KG1 (cell line): Measurements from ENCODE around the gene TAB2.
"Not testable (repeated sequence)": the region's sequence is repeated elsewhere in the genome, so short reads cannot be mapped to it uniquely, and the experiment has no call there.

Experiments
- DNase-seq: peaks from one replicate; lab custom pipeline; 2025; lab: John Stamatoyannopoulos, UW

TAB2 gene

DNA sequence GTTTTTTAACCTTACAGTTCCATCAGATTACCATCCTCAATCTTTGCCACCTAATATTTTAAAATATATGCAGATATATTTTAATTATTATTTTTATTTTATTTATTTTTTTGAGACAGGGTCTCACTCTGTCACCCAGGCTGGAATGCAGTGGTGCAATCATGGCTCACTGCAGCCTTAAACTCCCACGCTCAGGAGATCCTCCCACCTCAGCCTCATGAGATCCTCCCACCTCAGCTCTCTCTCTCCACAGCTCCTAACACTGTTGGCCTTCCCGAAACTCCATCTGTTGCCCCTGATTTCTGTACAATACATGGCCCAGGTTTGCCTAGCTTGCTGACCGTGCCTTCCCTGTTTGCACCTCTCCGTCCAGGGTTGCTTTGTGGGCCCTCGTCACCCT lies 4.4 kb upstream of the TAB2 start:
- no peak for DNase-seq

DNA sequence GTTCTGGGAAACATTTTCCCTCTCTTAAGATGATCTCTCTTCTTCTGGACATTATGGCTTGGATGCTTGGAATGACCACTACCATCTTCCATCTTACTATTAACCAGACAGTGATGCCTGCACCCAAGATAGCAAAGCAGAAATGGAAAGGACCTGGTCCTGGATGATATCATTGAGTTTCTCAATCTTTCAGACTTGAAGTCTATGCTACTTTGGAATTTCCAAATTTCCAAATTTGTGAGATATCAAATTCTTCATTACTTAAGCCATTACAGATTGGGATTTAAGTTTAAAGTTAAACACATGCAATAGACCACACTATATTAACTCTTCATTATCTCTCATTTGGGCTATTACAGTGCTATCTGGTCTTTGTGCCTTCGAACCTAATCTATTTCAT lies 3.7 kb upstream of the TAB2 start:
- no peak for DNase-seq

DNA sequence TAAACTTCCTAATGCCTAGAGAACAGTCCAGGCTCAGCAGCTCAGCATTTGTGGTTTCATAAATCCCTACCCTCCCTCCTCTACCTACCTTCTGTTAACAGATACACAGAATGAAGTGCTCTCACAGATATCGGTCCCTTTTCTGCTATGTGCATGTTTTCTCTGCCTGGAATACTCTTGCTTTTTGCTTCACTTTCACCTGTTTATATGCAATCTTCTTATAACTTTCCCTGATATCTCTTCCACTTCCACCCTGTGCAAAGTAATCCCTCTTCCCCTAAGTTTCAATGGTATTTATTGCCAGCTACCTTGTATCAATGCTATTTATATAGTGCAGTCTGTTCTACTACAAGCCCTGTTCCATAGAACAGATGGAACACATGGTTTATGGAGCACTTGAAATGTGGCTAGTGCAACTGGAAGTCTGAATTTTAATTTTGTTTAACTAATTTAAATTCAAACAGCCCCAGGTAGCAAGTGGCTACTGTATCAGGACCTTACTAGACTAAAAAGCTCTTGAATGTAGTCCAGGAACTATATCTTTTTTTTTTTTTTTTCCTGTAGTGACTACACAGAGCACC lies 3.1 kb upstream of the TAB2 start:
- no peak for DNase-seq

DNA sequence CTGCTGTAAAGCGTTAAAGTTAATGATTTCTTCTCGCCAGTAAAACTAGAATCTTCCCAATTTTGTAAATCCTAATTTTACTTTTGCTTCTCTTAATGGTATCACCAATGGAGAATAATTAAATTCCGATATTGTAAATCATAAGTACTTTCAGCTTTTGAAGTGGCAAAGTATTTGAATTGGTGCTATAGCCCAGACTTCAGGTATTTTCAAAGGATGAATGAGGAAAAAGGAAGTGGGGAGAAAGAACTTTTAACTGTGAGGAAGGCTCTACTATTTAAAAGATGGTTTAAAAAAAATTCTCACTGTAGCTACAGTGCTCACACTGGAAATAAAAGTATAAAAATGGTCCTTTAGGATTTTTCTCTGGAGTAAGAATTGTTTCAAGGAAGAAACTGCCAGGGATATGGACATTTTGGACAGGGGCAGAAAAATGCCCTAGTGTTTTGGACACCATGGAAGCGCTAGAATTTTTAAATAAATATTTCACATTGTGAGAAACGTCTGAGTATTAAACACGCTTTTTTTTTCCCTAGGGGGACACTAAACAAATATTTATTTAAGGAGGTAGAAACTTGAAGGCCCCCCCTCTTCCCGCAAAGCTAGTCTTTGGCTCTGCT lies 1.3 kb upstream of the TAB2 start:
- no peak for DNase-seq

DNA sequence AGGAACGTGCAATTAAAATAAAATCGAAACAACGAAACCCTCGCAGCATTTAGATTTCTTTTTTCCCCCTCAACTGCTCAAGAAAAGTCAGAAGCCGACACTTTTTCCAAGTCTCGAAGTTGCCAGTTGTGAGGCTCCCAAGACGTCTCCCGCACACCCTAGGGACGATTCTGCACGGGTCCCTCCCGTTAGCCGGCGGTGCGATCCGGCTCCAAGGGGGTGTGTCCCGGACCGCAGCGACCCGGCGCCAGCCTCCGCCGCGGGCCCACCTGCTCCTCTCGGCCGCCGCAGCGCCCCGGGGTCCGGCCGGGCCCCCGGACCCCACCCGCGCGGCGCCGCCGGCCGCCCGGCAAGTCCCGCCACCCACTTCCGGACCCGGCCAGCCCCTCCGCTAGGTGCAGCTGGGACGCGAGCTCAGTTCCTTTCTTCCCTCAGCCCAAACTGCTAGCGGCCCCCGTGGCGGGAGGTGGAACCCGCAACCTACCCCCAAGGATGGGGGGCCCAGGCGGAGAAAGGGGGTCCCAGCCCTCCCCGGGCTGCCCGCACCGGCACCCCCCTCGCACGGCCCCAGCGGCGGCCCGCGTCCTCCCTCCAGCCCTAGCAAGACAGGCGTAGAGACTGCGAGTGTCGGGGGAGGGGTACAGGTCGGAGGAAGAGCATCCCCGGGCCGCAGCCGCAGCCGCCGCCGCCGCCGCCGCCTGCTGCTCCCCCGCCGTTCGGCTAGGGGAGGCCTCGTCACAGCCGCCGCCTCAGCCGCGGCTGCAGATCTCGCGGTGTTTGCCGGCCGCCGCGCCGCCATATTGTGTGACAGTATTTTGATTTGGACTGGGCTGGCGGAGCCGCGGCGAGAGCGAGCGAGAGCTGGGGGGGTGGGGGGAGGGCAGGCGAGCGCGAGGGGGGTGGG lies 520 bp upstream of the TAB2 start:
- peak; percentile 74 for DNase-seq

DNA sequence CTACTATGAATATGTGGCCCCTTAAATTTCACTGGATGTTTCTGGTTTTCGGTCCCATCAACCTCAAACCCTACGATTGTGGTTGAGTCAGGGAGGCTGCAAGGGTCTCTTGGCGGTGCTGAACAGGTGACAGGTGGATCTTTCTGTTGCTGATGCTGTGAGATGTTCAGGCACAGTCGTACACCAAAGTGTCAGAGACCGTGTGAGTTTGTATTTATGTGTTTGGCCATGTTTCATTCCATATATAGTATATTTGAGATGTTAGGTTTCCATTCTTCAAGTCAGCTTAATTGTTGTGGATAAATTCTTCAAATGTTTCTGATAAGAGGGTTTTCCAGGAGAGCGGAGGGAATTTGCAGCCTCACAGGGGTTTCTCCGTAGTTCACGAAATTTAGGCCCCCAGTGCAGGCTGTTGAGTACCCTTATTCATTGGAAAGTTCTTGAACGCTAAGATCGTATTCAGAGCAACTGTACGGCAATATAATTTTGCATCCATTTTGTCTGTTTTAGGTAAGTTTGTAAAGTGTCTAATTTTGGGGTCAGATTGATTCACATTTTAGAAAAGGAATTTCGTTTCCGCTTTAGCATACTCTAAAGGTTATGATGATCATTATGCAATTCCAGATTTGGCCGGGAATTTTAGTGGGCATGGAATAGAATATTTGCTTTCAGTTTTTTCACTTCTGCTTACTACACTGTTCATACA lies 1.2 kb downstream of the TAB2 start:
- peak; percentile 33 for DNase-seq

DNA sequence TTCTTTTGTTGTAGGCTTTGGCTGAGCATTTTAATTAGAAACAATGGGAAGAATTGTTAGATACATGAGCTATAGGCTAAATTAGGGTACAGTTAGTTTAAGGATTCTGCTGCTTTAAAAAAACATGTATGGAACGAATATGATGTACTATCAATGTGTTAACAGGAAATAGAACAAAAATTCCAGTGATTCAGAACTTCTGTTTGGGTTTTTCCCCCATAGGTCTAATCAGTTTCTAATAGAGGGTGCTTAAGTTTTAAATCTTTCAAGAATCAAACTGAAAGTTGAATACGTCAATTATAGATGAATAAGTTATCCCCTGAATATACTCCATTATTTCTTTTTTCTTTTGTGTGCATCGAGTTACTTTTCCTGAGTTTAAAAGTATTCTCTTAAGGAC lies 1.9 kb downstream of the TAB2 start:
- DNase-seq, result no peak

DNA sequence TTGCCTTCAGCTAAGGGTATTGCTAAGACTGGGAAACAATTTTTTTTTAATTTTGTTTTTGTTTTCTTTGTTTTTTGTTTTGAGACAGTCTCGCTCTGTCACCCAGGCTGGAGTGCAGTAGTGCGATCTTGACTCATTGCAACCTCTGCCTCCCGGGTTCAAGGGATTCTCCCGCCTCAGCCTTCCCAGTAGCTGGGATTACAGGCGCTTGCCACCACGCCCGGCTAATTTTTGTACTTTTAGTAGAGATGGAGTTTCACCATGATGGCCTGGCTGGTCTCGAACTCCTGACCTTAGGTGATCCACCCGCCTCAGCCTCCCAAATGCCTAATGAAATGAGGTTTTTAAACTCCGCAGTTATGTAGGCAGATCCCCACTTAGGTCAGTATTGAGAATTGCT lies 2.5 kb downstream of the TAB2 start:
- DNase-seq, result not testable (repeated sequence)

DNA sequence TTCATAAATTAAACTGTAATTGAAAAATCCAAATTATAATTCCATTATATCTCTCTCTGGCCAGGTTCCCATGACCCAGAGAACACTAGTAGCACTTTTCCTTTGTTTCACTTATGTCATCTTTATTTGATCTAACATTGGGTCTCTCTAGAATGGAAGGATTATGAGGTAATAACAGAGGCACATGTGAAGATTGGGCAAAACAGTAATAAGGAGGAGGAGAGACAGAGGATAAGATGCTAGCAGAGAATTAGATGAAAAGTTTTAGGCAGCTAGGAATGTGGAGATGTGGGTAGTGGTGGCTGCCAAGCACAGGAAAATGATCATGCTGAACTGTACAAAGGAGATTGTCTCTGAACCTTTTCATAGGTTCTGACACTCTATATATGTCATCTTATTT lies 3.3 kb downstream of the TAB2 start:
- DNase-seq, result no peak

DNA sequence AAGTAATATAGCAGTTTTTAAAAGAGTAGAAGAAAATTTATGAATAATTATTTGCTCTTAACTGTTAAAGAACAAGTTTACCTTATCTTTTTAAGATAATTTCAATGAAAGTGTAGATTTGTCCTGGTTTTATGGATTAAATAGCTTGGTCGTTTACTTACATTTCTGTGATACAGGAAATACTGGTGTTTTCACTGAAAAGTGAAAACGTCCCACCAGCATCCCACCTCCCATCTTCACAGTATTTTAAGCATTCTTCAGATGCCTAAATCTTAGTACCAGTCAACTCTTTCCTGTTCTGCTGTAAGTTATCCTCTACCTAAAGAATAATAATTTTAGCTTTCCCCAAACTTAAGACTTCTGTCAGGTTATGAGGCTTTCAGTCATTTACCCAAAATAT lies 5.8 kb downstream of the TAB2 start:
- no peak for DNase-seq

DNA sequence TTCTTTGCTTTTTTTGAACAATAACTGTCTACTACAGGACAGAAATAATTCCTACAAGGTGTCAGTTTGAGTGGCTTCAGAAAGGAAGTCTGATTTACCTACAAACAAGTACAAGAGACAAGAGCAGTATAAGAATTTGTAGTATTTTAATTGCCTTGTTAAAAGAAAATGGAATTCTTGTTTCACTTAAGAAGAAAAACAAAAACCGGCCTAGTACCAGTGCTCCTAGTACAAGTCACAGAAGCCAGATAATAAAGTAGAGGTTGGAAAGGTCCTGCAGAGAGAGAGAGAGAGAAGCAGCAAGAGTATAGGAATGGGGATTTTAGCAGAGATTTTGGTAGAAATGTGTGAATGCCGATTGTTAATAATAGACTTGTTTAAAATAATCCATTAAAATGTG lies 6.4 kb downstream of the TAB2 start:
- DNase-seq, result no peak

DNA sequence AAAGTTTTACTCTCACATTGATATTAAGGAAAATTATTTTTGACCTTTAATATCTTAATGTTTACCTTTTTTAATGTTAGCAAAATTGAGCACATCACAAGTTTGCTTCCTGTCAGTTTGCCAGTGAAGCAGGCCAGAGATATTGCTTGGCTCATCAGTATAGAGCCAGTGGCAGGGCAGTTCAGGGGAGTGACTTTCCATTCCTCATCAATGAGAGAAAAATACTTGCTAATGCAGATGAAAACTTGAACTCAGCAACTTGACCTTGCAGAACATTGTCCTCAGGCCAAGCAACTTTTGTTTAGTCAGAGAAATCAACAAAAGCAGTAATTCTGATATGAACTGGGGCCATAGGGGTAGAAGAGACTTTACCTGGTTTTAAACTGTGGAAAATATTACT lies 6.9 kb downstream of the TAB2 start:
- no peak for DNase-seq

DNA sequence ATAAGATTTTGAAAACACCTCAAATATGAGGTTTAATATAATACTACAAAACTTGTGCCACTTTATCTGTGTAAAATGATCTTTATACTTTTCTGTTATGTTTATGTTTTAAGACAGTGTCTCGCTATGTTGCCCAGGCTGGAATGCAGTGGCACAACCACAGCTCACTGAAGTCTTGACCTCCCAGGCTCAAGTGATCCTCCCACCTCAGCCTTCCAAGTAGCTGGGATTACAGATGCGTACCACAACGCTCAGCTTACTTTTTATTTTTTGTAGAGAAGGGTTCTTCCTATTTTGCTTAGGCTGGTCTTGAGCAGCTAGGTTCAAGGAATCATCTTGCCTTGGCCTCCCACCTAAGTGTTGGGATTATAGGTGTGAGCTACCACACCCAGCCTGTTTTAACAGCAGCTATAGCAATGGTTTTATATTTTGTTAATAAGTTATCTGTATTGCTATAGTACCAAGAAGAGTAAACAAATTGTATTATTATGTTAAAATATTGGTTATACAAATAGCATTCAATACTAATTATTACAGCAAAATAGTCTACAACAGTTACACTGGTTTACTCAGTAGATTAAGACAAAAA lies 8.2 kb downstream of the TAB2 start:
- DNase-seq, result no peak

DNA sequence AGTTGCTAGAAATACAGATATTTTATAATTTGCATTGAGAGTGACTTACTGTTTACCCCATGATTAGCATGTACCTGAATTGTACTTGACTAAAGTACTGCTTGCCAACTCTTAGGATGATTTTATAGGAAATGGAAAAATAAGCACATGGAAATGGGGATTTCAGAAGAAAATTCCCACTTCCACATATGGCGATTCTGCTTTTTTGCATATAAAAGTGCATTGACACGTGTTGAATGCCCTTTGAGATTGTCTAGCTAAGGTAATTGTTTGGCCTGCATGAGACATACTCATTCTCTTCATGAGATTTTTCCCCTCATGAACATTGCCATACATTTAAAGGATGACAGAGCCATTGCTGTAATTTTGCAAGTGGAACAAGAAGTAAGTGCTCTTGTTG lies 10.1 kb downstream of the TAB2 start:
- DNase-seq, result no peak

DNA sequence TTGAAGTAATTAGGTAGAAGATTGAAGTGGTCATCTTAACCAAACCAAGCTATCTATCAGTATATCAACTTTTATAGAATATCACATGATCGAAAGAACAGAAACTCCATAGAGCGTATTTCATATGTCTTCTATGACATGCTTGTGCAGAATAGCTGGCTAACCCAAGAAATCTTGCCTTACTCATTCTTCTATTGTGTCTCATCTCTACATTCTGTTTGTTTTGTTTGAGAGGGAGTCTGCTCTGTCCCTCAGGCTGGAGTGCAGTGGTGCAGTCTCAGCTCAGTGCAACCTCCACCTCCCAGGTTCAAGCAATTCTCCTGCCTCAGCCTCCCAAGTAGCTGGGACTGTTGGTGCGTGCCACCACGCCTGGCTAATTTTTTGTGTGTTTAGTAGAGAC lies 10.6 kb downstream of the TAB2 start:
- DNase-seq, result no peak

DNA sequence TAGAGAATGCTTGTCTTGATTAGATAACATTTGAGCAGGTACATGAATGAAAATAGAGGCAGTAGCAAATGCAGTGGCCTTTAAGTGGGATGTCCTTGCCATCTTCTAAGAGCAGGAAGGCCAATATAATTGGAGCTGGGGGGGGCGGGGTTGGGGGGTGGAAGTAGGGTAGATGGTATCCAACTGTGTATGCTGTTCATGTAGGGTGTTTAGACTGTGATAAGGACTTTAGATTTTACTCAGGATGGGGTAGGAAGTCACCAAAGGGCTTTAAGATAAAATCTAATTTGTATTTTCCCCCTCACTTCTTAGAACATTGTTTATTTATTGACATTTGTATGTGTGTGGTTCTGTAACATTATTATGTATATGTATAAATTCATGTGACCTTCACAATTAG lies 12.0 kb downstream of the TAB2 start:
- no peak for DNase-seq

DNA sequence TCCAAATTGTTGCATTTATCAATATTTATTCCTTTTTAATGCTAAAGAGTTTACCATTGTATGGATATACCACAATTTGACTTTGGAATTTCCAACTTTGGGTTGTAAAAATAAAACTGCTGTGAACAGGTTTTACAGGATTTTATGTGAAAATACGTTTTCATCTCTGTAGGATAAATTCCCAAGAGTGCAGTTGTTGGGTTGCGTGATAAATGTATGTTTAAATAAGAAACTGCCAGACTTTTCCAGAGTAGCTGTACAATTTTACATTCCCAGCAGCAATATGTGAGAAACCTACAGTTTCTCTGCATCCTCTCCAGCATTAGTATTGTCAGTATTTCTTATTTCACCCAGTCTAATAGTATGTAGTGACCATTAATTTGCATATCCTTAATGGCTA lies 12.6 kb downstream of the TAB2 start:
- no peak for DNase-seq

DNA sequence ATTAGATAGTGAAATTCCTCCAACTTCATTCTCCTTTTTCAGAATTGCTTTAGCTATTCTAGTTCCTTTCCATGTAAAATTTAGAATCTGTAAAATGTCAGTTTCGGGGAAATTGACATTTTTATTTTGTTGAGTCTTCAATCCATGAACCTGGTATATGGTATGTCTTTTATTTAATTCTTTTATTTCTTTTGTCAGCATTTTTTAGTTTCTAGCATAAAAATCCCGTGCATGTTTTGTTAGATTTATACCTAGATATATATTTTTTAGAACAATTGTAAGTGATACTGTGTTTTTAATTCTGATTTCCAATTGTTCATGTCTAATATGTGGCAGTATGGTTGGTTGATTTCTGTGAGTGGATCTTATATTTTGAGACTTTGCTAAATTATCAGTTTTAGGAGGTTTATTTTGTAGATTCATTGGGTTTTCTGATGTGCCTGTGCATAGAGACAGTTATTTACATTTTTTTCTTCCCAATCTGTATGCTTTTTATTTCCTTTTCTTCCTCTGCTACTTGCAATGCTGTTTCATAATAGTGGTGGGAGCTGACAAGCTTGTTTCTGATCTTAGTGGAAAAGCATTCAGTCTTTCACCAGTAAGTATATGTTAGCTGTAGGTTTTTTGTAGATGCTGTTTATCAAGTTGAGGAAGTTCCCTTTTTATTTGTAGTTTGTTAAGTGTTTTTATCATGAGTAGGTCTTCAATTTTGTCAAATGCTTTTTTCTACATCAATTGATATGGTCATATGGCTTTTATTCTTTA lies 13.7 kb downstream of the TAB2 start:
- DNase-seq, result no peak

DNA sequence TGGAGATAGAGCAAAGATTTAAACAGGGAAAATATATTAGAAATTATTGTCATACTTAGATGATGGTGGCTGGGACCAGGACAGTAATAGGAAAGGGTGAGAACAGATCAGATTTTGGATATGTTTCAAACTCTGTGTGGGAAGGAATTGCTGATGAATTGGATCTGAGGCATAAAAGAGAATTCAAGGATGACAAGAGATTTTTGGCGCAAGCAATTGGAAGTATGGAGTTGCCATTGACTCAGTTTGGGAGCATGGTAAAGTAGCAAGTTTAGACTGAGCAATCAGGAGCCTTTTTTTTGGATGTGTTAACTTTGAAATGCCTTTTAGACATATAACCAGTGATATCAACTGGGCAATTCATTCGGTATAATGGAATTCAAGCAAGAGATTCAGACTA lies 14.4 kb downstream of the TAB2 start:
- no peak for DNase-seq

DNA sequence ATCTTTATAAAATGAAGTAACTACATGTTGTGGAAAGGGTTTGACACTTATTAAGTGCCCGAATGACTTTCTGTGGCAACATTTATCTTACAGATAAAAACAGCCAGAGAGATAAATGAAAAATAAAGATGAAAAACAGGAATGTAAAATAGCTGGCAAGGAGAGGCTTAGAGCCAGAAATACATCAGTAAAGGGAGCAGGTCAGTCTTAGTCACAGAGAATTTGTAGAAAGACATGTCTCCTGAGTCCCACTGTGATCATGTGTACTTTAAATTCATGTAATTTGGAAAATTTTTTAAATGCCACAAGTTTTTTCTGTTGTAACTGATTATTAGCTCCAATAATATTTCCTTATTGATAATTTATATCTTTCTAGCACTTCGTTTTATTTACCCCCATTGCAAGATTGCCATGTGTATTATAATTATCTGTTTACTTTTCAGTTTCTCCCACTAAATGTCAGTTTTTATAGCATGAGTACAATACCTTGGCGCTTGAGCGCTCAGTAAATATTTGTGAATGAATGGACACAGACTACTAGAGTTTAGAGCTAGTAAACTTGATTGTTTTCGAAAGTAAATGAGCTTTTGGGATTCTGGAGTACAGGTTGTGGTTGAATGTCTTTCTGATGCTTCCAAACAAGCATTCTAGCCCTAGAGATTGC lies 15.2 kb downstream of the TAB2 start:
- DNase-seq, result no peak

DNA sequence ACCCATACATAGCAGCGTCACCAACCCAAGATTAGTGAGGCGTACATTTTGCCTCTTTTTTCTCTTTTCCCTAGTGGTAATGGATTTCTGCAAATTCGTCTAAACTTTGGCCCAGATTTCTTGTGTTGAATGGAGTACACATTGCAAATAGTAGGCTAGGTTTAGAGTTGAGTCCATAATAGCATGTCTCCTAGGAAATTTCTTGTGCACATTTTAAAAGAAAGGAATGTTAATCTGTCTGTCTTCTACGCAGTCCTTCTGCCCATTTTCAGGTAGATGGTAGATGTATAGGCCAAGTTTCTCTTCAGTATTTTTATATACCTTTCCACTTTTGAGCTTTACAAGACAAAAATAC lies 15.7 kb downstream of the TAB2 start:
- DNase-seq, result no peak
